Chondrocyte (in vitro differentiated cells): Measurements from ENCODE around the gene MSI1. TPM values are rescaled to one million over a fixed set of nuclear protein-coding genes. Genes with fewer than 3 reads are reported as not detected.

Experiments used
- DNase-seq: peaks from one replicate; pipeline ENCODE4 v3.0.0; 2021; ENCODE audit warnings: mixed read lengths, low spot score
- H3K27ac Mint-ChIP-seq: one replicate; pipeline ENCODE4 v1.8.0; 2021; ENCODE audit warnings: mild to moderate bottlenecking, moderate library complexity, mixed read lengths; ENCODE audit not compliant: unreplicated experiment
- H3K27me3 Mint-ChIP-seq: 2 replicates; pipeline ENCODE4 v1.8.0; 2021; ENCODE audit warnings: low read depth, mixed read lengths
- H3K36me3 Mint-ChIP-seq: 2 replicates; pipeline ENCODE4 v1.8.0; 2021; ENCODE audit warnings: low read depth, mixed read lengths
- H3K4me1 Mint-ChIP-seq: 2 replicates; pipeline ENCODE4 v1.8.0; 2021; ENCODE audit warnings: low read depth, mild to moderate bottlenecking, mixed read lengths
- H3K4me3 Mint-ChIP-seq: one replicate; pipeline ENCODE4 v1.8.0; 2021; ENCODE audit warnings: mild to moderate bottlenecking, moderate library complexity, mixed read lengths; ENCODE audit not compliant: unreplicated experiment
- H3K9me3 Mint-ChIP-seq: 2 replicates; pipeline ENCODE4 v1.8.0; 2021; ENCODE audit warnings: low read depth, mixed read lengths
- total RNA-seq: library from RNA; stranded (reverse); gene quantifications from 3 replicates; pipeline ENCODE4 v1.2.1, GENCODE V29; 2021
- TF ChIP-seq, protein P1 (sequence below): fragments of 200-600 bp; sonication (generic); IDR thresholded peaks from 2 replicates; pipeline ENCODE4 v1.5.0; 2021; ENCODE audit warnings: antibody characterized with exemption, mild to moderate bottlenecking, moderate library complexity

MSI1 gene
- total RNA-seq, 1 donor from 2014 or later, result 2.5 TPM

DNA sequence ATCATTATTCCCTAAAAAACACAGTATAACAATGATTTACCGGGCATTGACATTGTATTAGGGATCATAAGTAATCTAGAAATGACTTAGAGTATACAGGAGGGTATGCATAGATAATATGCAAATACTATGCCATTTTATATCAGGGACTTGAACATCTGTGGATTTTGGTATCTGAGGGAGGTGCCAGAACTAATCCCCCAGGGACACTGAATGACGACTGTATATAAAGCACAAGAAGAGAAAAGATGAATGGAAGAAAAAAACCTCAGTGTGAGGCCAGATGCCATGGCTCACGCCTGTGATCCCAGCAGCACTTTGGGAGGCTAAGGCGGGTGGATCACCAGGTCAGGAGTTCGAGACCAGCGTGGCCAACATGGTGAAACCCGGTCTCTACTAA is 43.5 kb upstream of the MSI1 start:
- Mint-ChIP-seq H3K4me1 (no peaks in the 10 kb centered on the region), H3K36me3 (no peaks in the 10 kb centered on the region), H3K9me3 (no peaks in the 10 kb centered on the region), H3K4me3 (no peak overlapping the region), H3K27me3 (peaks cover 2% of the 10 kb centered on the region), H3K27ac (no peak overlapping the region)
- TF ChIP-seq, protein P1, sequence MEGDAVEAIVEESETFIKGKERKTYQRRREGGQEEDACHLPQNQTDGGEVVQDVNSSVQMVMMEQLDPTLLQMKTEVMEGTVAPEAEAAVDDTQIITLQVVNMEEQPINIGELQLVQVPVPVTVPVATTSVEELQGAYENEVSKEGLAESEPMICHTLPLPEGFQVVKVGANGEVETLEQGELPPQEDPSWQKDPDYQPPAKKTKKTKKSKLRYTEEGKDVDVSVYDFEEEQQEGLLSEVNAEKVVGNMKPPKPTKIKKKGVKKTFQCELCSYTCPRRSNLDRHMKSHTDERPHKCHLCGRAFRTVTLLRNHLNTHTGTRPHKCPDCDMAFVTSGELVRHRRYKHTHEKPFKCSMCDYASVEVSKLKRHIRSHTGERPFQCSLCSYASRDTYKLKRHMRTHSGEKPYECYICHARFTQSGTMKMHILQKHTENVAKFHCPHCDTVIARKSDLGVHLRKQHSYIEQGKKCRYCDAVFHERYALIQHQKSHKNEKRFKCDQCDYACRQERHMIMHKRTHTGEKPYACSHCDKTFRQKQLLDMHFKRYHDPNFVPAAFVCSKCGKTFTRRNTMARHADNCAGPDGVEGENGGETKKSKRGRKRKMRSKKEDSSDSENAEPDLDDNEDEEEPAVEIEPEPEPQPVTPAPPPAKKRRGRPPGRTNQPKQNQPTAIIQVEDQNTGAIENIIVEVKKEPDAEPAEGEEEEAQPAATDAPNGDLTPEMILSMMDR, result no peak
- DNase-seq, result no peak

DNA sequence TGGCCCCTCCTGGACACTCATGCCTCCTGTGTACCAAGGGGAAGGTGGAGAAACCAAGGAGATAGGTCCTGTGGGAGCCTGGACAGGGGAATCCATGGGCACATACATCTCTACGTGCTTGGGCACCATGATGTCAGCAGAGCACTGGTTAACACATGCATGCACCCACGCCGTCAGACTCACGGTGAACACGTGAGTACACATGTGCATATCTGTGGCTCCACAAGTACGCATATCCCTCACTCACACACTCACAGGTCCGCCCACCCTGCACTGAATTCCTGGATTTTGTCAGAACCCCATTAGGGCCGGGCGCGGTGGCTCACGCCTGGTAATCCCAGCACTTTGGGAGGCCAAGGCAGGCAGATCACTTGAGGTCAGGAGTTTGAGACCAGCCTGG is 39.8 kb upstream of the MSI1 start:
- TF ChIP-seq, protein P1, result no peak
- Mint-ChIP-seq H3K9me3 (no peaks in the 10 kb centered on the region), H3K36me3 (no peaks in the 10 kb centered on the region), H3K27ac (no peak overlapping the region), H3K4me1 (no peaks in the 10 kb centered on the region), H3K4me3 (no peak overlapping the region), H3K27me3 (peaks cover 2% of the 10 kb centered on the region)
- no peak for DNase-seq

DNA sequence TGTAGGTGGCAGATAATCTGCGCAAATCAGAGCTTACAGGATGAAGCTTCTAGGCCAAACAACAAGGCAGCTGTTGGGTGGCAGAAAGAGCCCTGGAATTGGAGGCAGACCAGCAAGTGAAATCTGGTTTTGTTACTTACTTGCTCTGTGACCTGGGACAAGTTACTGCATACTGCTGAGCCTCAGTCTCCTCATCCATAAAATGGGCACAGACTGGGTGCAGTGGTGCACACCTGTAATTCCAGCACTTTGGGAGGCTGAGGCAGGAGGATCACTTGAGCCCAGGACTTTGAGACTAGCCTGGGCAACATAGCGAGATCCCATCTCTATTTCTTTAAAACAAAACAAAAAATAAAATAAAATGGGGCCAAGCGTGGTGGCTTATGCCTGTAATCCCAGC is 37.6 kb upstream of the MSI1 start:
- Mint-ChIP-seq H3K4me1 (peaks cover 6% of the 10 kb centered on the region), H3K9me3 (no peaks in the 10 kb centered on the region), H3K4me3 (no peak overlapping the region), H3K36me3 (no peaks in the 10 kb centered on the region), H3K27ac (no peak overlapping the region), H3K27me3 (no peaks in the 10 kb centered on the region)
- TF ChIP-seq, protein P1, result no peak
- no peak for DNase-seq

DNA sequence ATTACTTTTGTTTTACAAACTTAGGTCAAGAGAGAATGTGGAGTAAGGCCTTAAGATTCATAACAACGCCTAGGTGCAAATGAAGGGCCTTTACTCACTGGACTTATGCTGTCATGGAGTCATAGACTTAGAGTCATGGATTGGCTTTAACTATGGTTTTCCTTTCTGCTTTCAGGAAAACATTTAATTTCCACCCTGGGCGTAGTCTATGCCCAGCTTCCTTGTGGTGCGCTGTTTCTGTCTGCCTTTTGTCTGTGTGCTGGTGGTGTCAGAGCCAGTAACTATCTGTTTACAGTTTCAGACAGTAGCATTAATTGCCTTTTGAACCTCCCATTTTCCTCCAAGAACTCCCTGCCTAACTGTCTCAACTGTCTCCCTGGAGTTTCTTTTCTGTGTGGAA is 37.1 kb upstream of the MSI1 start:
- Mint-ChIP-seq H3K4me3 (no peak overlapping the region), H3K9me3 (no peaks in the 10 kb centered on the region), H3K27ac (no peak overlapping the region), H3K27me3 (no peaks in the 10 kb centered on the region), H3K36me3 (no peaks in the 10 kb centered on the region), H3K4me1 (peaks cover 6% of the 10 kb centered on the region)
- TF ChIP-seq, protein P1, result no peak
- DNase-seq, result no peak

DNA sequence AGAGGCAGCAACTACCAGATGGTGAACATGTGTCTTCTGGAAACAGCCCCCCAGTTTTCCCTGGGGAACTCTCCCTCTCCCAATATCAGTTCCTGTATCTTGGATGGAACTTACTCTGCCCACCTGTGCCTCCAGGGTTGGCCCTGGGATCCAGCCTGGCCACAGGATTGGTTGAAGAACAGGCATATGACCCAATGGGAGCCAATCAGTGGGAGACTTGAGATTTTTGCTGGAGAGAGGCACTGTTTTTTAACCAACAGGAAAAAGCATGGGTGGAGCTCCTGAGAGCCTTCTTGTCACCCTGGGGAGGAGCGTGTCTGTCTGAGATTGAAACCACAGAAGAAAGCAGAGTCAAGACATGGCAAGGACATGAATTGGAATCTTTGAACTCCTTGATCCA is 35.3 kb upstream of the MSI1 start:
- Mint-ChIP-seq H3K9me3 (no peaks in the 10 kb centered on the region), H3K4me3 (no peak overlapping the region), H3K27ac (no peak overlapping the region), H3K36me3 (no peaks in the 10 kb centered on the region), H3K4me1 (peaks cover 12% of the 10 kb centered on the region), H3K27me3 (no peaks in the 10 kb centered on the region)
- TF ChIP-seq, protein P1, result no peak
- DNase-seq, result no peak
